Panc1 (cell line): ENCODE data around the gene CCDC38.

Experiments used
- CTCF ChIP-seq: fragments of 450-650 bp; IDR thresholded peaks from 2 replicates; pipeline ENCODE4 v1.5.1; 2017; ENCODE audit warnings: mild to moderate bottlenecking
- POLR2AphosphoS5 ChIP-seq: IDR thresholded peaks from 2 replicates; pipeline ENCODE4 v1.6.1; 2012; ENCODE audit warnings: mild to moderate bottlenecking, low read depth, low read length, moderate library complexity
- REST ChIP-seq, 2 experiments: IDR thresholded peaks; 2 replicates each; pipeline ENCODE4 v1.6.1; 2011 to 2012; ENCODE audit warnings: low read depth in 2 of 2, control low read depth in 1 of 2, low read length in 1 of 2, mild to moderate bottlenecking in 1 of 2, moderate library complexity in 1 of 2; ENCODE audit not compliant: insufficient read depth in 1 of 2
- TCF7L2 ChIP-seq: IDR thresholded peaks from 2 replicates; pipeline ENCODE4 v1.6.1; 2011; ENCODE audit warnings: mild to moderate bottlenecking, low read depth, low read length, inconsistent platforms

GRCh38 chr12:95990136-95990535 is 47.7 kb upstream of the CCDC38 start:
- no peak for TF ChIP-seq CTCF
- no peak for TF ChIP-seq TCF7L2
- TF ChIP-seq POLR2AphosphoS5, result no peak
- TF ChIP-seq REST (IDR thresholded peaks at IDR 0.05; ENCODE audit: insufficient read depth in 1 of 2, low read depth in 2 of 2, low read length in 1 of 2), result no peak
